K562 (cell line): ENCODE results near the gene TIMM17B. TPM values are rescaled to one million over a fixed set of nuclear protein-coding genes. Genes with fewer than 3 reads are reported as not detected.
A peak's percentile ranks its signal among the peaks of the same experiment; 100 is the strongest.

Experiments
- ARID1B ChIP-seq: fragments of 450-650 bp; IDR thresholded peaks from 2 replicates; pipeline ENCODE4 v1.6.1; 2016; ENCODE audit warnings: antibody characterized with exemption, mild to moderate bottlenecking, inconsistent platforms
- CHD7 ChIP-seq: fragments of 200-600 bp; sonication (generic); IDR thresholded peaks from one replicate; pipeline ENCODE4 v1.6.1; 2012; ENCODE audit warnings: mild to moderate bottlenecking, low read depth, low read length, inconsistent platforms
- CREBBP ChIP-seq: IDR thresholded peaks from one replicate; pipeline ENCODE4 v1.6.1; 2012; ENCODE audit warnings: low read depth, mild to moderate bottlenecking, control low read depth, inconsistent platforms, low read length
- EGR1 ChIP-seq: fragments of 450-650 bp; conservative IDR thresholded peaks from 2 replicates; pipeline ENCODE4 v1.6.1; 2017; ENCODE audit warnings: mild to moderate bottlenecking
- MTA2 ChIP-seq: fragments of 450-650 bp; IDR thresholded peaks from 2 replicates; pipeline ENCODE4 v1.6.1; 2016; ENCODE audit warnings: low read depth
- NCOA6 ChIP-seq: fragments of 450-650 bp; IDR thresholded peaks from 2 replicates; pipeline ENCODE4 v1.6.1; 2017; ENCODE audit warnings: mild to moderate bottlenecking
- PPARD ChIP-seq: fragments of 250-450 bp; sonication (Bioruptor Pico); IDR thresholded peaks from 2 replicates; pipeline ENCODE4 v1.8.0; 2022; ENCODE audit warnings: inconsistent platforms, mild to moderate bottlenecking, moderate library complexity
- RNF2 ChIP-seq: sonication (generic); IDR thresholded peaks from 2 replicates; pipeline ENCODE4 v1.6.1; 2016
- ZNF143 ChIP-seq: sonication (generic); formaldehyde crosslinking; IDR thresholded peaks from 2 replicates; pipeline ENCODE4 v1.9.0; 2022; ENCODE audit warnings: mild to moderate bottlenecking, missing genetic modification reagents
- ZNF589 ChIP-seq: fragments of 200-800 bp; sonication (Bioruptor generic); IDR thresholded peaks from 2 replicates; pipeline ENCODE4 v1.6.1; 2016; ENCODE audit warnings: low read depth, missing genetic modification characterization, missing compliant biosample characterization
- ZNF77 ChIP-seq: fragments of 250-450 bp; sonication (Bioruptor Pico); IDR thresholded peaks from 2 replicates; pipeline ENCODE4 v1.5.0; 2020
- polyA plus RNA-seq, 8 experiments: library from polyadenylated mRNA; depleted of rRNA in 4 of 8; stranded (reverse) in 5 of 8; unstranded in 3 of 8; fragments of >200 nt; fragmentation: Nextera tagmentation in 2 of 8; fragmentation: Illumina TruSeq in 1 of 8; extraction: Ambion mirVana in 2 of 8; extraction: Trizol in 1 of 8; gene quantifications; 2 replicates each; pipeline versions ENCODE4 v1.2.1 to v1.2.3, GENCODE V29; 2011 to 2014; ENCODE audit warnings: inconsistent platforms in 1 of 8, missing spikeins in 1 of 8
- total RNA-seq, 7 experiments: library from RNA; depleted of rRNA in 6 of 7; stranded (reverse); fragments of >200 nt in 6 of 7; fragmentation: Illumina TruSeq in 2 of 7; extraction: Trizol in 2 of 7; gene quantifications; 2 replicates each; pipeline versions ENCODE4 v1.2.1 to v1.2.3, GENCODE V29; 2011 to 2021; ENCODE audit warnings: low replicate concordance in 1 of 7
- TF ChIP-seq, protein P1 (sequence below): sonication (generic); IDR thresholded peaks from 2 replicates; pipeline ENCODE4 v1.6.1; 2016
- TF ChIP-seq, protein P2 (sequence below), 3 experiments: fragments of 200-800 bp in 1 of 3; fragments of 250-450 bp in 1 of 3; fragments of 450-650 bp in 1 of 3; sonication (Bioruptor Pico) in 1 of 3; sonication (Bioruptor generic) in 1 of 3; formaldehyde crosslinking in 1 of 3; IDR thresholded peaks; 2 replicates each; pipeline versions ENCODE4 v1.6.1 to v1.8.0; 2016 to 2022; ENCODE audit warnings: mild to moderate bottlenecking in 2 of 3, missing genetic modification characterization in 2 of 3, missing compliant biosample characterization in 1 of 3, moderate library complexity in 1 of 3

Gene TIMM17B
- total and polyA plus RNA-seq, 9 of the 15 experiments (the other 6 are each of a cell fraction or from before 2014, with no cell fraction given) = 9.9 to 184 (median 115) TPM

DNA sequence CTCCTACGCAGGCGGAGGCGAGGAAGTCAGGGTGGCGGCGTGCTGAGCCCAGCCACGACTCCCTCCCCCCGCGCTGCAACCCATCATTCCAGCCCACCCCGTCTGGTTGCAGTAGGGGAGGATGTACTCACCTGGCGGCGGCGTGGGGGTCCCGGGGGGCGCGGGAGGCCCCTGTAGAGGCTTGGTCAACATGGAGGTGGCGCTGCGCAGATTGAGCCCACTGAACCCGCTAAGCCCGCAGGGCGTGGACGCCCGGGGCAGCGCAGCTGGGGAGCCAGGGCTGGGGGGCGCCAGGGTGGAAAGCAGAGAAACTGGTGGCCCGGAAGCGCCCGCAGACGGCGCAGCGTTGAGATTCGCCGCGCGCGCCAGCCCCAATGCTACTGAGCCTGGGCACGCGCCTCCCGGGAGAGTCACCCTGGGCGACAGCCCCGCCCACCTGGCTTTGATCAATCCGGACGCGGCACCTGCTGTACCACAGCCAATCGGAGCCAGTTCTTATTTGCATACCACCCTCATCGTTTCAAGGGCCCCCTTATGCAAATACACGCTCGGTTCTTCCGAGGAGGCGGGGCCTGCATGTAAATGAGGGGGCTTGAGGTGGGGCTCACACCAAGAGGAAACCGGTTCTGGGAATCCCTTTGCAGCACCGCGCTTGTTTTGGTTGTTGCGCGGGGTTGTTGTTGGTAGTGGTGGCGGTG is 21.2 kb upstream of the TIMM17B start, which contains the start of gene PIM2 (continued):
- TF ChIP-seq CHD7 (no peak), PPARD (CRISPR knock-in tag) (no peak), ZNF589 (no peak), ZNF77 (no peak), ZNF143 (CRISPR knock-in tag) (no peak), CREBBP (no peak), ARID1B (no peak; the same call in 1 of the 2 replicates), MTA2 (no peak), EGR1 (no peak; the same call in 1 of the 2 replicates), RNF2 (peak; percentile 18; the same call in 1 of the 2 replicates), NCOA6 (no peak)
- TF ChIP-seq, protein P1, sequence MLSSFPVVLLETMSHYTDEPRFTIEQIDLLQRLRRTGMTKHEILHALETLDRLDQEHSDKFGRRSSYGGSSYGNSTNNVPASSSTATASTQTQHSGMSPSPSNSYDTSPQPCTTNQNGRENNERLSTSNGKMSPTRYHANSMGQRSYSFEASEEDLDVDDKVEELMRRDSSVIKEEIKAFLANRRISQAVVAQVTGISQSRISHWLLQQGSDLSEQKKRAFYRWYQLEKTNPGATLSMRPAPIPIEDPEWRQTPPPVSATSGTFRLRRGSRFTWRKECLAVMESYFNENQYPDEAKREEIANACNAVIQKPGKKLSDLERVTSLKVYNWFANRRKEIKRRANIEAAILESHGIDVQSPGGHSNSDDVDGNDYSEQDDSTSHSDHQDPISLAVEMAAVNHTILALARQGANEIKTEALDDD = no peak
- TF ChIP-seq, protein P2, sequence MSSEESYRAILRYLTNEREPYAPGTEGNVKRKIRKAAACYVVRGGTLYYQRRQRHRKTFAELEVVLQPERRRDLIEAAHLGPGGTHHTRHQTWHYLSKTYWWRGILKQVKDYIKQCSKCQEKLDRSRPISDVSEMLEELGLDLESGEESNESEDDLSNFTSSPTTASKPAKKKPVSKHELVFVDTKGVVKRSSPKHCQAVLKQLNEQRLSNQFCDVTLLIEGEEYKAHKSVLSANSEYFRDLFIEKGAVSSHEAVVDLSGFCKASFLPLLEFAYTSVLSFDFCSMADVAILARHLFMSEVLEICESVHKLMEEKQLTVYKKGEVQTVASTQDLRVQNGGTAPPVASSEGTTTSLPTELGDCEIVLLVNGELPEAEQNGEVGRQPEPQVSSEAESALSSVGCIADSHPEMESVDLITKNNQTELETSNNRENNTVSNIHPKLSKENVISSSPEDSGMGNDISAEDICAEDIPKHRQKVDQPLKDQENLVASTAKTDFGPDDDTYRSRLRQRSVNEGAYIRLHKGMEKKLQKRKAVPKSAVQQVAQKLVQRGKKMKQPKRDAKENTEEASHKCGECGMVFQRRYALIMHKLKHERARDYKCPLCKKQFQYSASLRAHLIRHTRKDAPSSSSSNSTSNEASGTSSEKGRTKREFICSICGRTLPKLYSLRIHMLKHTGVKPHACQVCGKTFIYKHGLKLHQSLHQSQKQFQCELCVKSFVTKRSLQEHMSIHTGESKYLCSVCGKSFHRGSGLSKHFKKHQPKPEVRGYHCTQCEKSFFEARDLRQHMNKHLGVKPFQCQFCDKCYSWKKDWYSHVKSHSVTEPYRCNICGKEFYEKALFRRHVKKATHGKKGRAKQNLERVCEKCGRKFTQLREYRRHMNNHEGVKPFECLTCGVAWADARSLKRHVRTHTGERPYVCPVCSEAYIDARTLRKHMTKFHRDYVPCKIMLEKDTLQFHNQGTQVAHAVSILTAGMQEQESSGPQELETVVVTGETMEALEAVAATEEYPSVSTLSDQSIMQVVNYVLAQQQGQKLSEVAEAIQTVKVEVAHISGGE (CRISPR knock-in tag; IDR thresholded peaks at IDR 0.05) = no peak
